IMR-90 (cell line): ENCODE measurements around the gene ZNF780A. TPM values are rescaled to one million over a fixed set of nuclear protein-coding genes. Genes with fewer than 3 reads are reported as not detected.

Experiments
- ATAC-seq: fragments of 200-7000 bp; cut with Tn5 transposase; 2 replicates; pipeline ENCODE4 v1.9.1; 2020; ENCODE audit warnings: low read depth, mild to moderate bottlenecking, moderate library complexity
- BruUV-seq: library from RNA; stranded (reverse); fragments of 400-500 nt; replicated peaks from 2 replicates; lab custom pipeline; 2021; lab: Mats Ljungman, UMichigan
- CTCF ChIA-PET: fragments of 300-600 bp; formaldehyde crosslinking; extraction: SDS; loops from one replicate; lab custom pipeline; 2021; ENCODE audit warnings: antibody characterized with exemption; lab: Yijun Ruan, JAX
- POLR2A ChIA-PET: fragments of 300-600 bp; sonication (Branson Sonifier 250); formaldehyde crosslinking; loops from one replicate; lab custom pipeline; 2022; ENCODE audit warnings: antibody characterized with exemption; ENCODE audit not compliant: unreplicated experiment; lab: Charles Lee
- DNase-seq: peaks from one replicate; pipeline ENCODE4 v3.0.0; 2013
- H2AFZ ChIP-seq: replicated peaks from 2 replicates; pipeline ENCODE3; 2013; ENCODE audit warnings: low read length, mild to moderate bottlenecking; ENCODE audit not compliant: poor library complexity
- H2AK5ac ChIP-seq: 2 replicates; pipeline ENCODE4 v1.6.1; 2013; ENCODE audit warnings: low read depth, low read length, inconsistent platforms
- H2AK9ac ChIP-seq: replicated peaks from 2 replicates; pipeline ENCODE3; 2013; ENCODE audit warnings: mild to moderate bottlenecking, low read depth, low read length, moderate library complexity; ENCODE audit not compliant: poor library complexity
- H2BK120ac ChIP-seq: 2 replicates; pipeline ENCODE4 v1.6.1; 2013; ENCODE audit warnings: low read depth, low read length, inconsistent platforms
- H2BK15ac ChIP-seq: 3 replicates; pipeline ENCODE4 v1.6.1; 2013; ENCODE audit warnings: low read depth, low read length, inconsistent platforms
- H2BK20ac ChIP-seq: 2 replicates; pipeline ENCODE4 v1.6.1; 2013; ENCODE audit warnings: low read depth, mild to moderate bottlenecking, inconsistent platforms, low read length, moderate library complexity
- H2BK5ac ChIP-seq: 2 replicates; pipeline ENCODE4 v1.6.1; 2013; ENCODE audit warnings: mild to moderate bottlenecking, low read depth, low read length, inconsistent platforms; ENCODE audit not compliant: poor library complexity, severe bottlenecking
- H3K14ac ChIP-seq: replicated peaks from 2 replicates; pipeline ENCODE4 v1.6.1; 2013; ENCODE audit warnings: low read depth, low read length, inconsistent platforms
- H3K18ac ChIP-seq: 2 replicates; pipeline ENCODE4 v1.6.1; 2013; ENCODE audit warnings: low read depth, low read length, control low read depth
- H3K23ac ChIP-seq: 2 replicates; pipeline ENCODE4 v1.6.1; 2013; ENCODE audit warnings: low read depth, low read length, inconsistent platforms
- H3K27ac ChIP-seq: 2 replicates; pipeline ENCODE4 v1.5.1; 2013; ENCODE audit warnings: mild to moderate bottlenecking, control low read depth, low read length; ENCODE audit not compliant: insufficient read depth
- H3K27me3 ChIP-seq: 2 replicates; pipeline ENCODE4 v1.6.1; 2013; ENCODE audit warnings: low read length; ENCODE audit not compliant: control insufficient read depth, insufficient read depth
- H3K36me3 ChIP-seq: 2 replicates; pipeline ENCODE4 v1.6.1; 2013; ENCODE audit warnings: low read length, mixed read lengths; ENCODE audit not compliant: control insufficient read depth, insufficient read depth
- H3K4ac ChIP-seq: 2 replicates; pipeline ENCODE4 v1.6.1; 2013; ENCODE audit warnings: low read depth, low read length, inconsistent platforms
- H3K4me1 ChIP-seq: 2 replicates; pipeline ENCODE4 v1.6.1; 2013; ENCODE audit warnings: low read length, mixed read lengths; ENCODE audit not compliant: control insufficient read depth, insufficient read depth
- H3K4me2 ChIP-seq: 2 replicates; pipeline ENCODE4 v1.6.1; 2013; ENCODE audit warnings: low read depth, mild to moderate bottlenecking, control low read depth, low read length, moderate library complexity
- H3K4me3 ChIP-seq: 2 replicates; pipeline ENCODE4 v1.5.1; 2013; ENCODE audit warnings: low read depth, mild to moderate bottlenecking, control low read depth, low read length, moderate library complexity; ENCODE audit not compliant: insufficient read depth
- H3K56ac ChIP-seq: 2 replicates; pipeline ENCODE4 v1.6.1; 2013; ENCODE audit warnings: low read length, inconsistent platforms; ENCODE audit not compliant: insufficient read depth; ENCODE audit errors: extremely low read depth
- H3K79me1 ChIP-seq, 2 experiments: 2 replicates each; pipeline ENCODE4 v1.6.1; 2013; ENCODE audit warnings: low read length in 2 of 2, inconsistent platforms in 1 of 2, low read depth in 1 of 2
- H3K9ac ChIP-seq: 2 replicates; pipeline ENCODE4 v1.6.1; 2013; ENCODE audit warnings: low read depth, low read length, control low read depth
- H3K9me1 ChIP-seq: 2 replicates; pipeline ENCODE4 v1.6.1; 2013; ENCODE audit warnings: low read length, inconsistent platforms; ENCODE audit not compliant: insufficient read depth
- H3K9me3 ChIP-seq: 2 replicates; pipeline ENCODE4 v1.6.1; 2013; ENCODE audit warnings: low read length; ENCODE audit not compliant: control insufficient read depth, insufficient read depth
- H4K20me1 ChIP-seq: 2 replicates; pipeline ENCODE4 v1.6.1; 2013; ENCODE audit warnings: low read length, inconsistent platforms; ENCODE audit not compliant: insufficient read depth
- H4K5ac ChIP-seq: 2 replicates; pipeline ENCODE4 v1.6.1; 2013; ENCODE audit warnings: mild to moderate bottlenecking, low read depth, low read length, control low read depth
- H4K8ac ChIP-seq, 2 experiments: 2 replicates each; pipeline ENCODE4 v1.6.1; 2013; ENCODE audit warnings: low read depth in 2 of 2, low read length in 2 of 2, control low read depth in 1 of 2, inconsistent platforms in 1 of 2
- H4K91ac ChIP-seq: 2 replicates; pipeline ENCODE4 v1.6.1; 2013; ENCODE audit warnings: low read depth, low read length, inconsistent platforms; ENCODE audit not compliant: insufficient read depth
- BHLHE40 ChIP-seq: fragments of 150-350 bp; IDR thresholded peaks from 2 replicates; pipeline ENCODE4 v1.6.1; 2016; ENCODE audit warnings: mild to moderate bottlenecking, low read depth, low read length
- CEBPB ChIP-seq: IDR thresholded peaks from 2 replicates; pipeline ENCODE4 v1.6.1; 2012; ENCODE audit warnings: low read depth, low read length, improper control_type of control experiment
- CHD1 ChIP-seq: IDR thresholded peaks from 2 replicates; pipeline ENCODE4 v1.6.1; 2012; ENCODE audit warnings: low read depth, low read length, improper control_type of control experiment
- CTCF ChIP-seq: conservative IDR thresholded peaks from 2 replicates; pipeline ENCODE4 v1.5.1; 2012; ENCODE audit warnings: mild to moderate bottlenecking, low read depth, low read length, improper control_type of control experiment
- FOS ChIP-seq: fragments of 150-350 bp; IDR thresholded peaks from 2 replicates; pipeline ENCODE4 v1.6.1; 2016; ENCODE audit warnings: low read depth, low read length
- MAFK ChIP-seq: IDR thresholded peaks from 2 replicates; pipeline ENCODE4 v1.6.1; 2012; ENCODE audit warnings: low read depth, low read length, improper control_type of control experiment
- MAZ ChIP-seq: IDR thresholded peaks from 2 replicates; pipeline ENCODE4 v1.6.1; 2012; ENCODE audit warnings: low read depth, mild to moderate bottlenecking, low read length, improper control_type of control experiment, moderate library complexity, borderline replicate concordance
- MXI1 ChIP-seq: IDR thresholded peaks from 2 replicates; pipeline ENCODE4 v1.6.1; 2012; ENCODE audit warnings: low read depth, mild to moderate bottlenecking, low read length, moderate library complexity, borderline replicate concordance
- NFE2L2 ChIP-seq: fragments of 150-350 bp; IDR thresholded peaks from 2 replicates; pipeline ENCODE4 v1.6.1; 2016; ENCODE audit warnings: low read depth, mild to moderate bottlenecking, low read length
- POLR2A ChIP-seq: IDR thresholded peaks from 2 replicates; pipeline ENCODE4 v1.6.1; 2012; ENCODE audit warnings: mild to moderate bottlenecking, low read depth, low read length
- RAD21 ChIP-seq: IDR thresholded peaks from 2 replicates; pipeline ENCODE4 v1.6.1; 2012; ENCODE audit warnings: low read length, improper control_type of control experiment
- RCOR1 ChIP-seq: IDR thresholded peaks from 2 replicates; pipeline ENCODE4 v1.6.1; 2012; ENCODE audit warnings: mild to moderate bottlenecking, low read length, improper control_type of control experiment; ENCODE audit not compliant: insufficient replicate concordance
- RFX5 ChIP-seq: IDR thresholded peaks from 2 replicates; pipeline ENCODE4 v1.8.0; 2012; ENCODE audit warnings: low read depth, mild to moderate bottlenecking, low read length, moderate library complexity
- SMC3 ChIP-seq: fragments of 150-350 bp; IDR thresholded peaks from 2 replicates; pipeline ENCODE4 v1.6.1; 2016; ENCODE audit warnings: low read depth, mild to moderate bottlenecking, antibody characterized with exemption, low read length, moderate library complexity
- USF2 ChIP-seq: fragments of 150-350 bp; IDR thresholded peaks from 2 replicates; pipeline ENCODE4 v1.6.1; 2017; ENCODE audit warnings: mild to moderate bottlenecking, antibody characterized with exemption, low read length, low read depth
- WGBS, 2 experiments: methylation state at CpG; one replicate each; pipeline versions ENCODE4 v1.1.5 to v1.1.7; 2013; ENCODE audit warnings: missing lambda C conversion rate in 2 of 2; ENCODE audit not compliant: insufficient read length in 1 of 2; ENCODE audit errors: extremely low coverage in 2 of 2; 5-methylcytosine and 5-hydroxymethylcytosine counted together
- dilution Hi-C: fragments of 300-500 bp; cut with HindIII; formaldehyde crosslinking; loops from one replicate; pipeline ENCODE4 v1.14.3; 2018; ENCODE audit warnings: low sequenced_read_pairs; ENCODE audit not compliant: unreplicated experiment
- in situ Hi-C: fragments of 300-500 bp; cut with MboI; formaldehyde crosslinking; loops from 3 replicates; pipeline ENCODE4 v1.14.3; 2019; ENCODE audit warnings: low sequenced_read_pairs, inconsistent platforms, mixed read lengths
- intact Hi-C: fragments of 100-400 bp; cut with micrococcal nuclease; formaldehyde crosslinking; loops from 2 replicates; pipeline ENCODE4 v1.10.0; 2022
- polyA plus RNA-seq, 3 experiments: library from polyadenylated mRNA; depleted of rRNA; stranded (reverse); fragments of >200 nt; gene quantifications; 2 replicates each; pipeline ENCODE4 v1.2.3, GENCODE V29; 2012; ENCODE audit warnings: low replicate concordance in 1 of 3
- total RNA-seq: library from RNA; depleted of rRNA; stranded (reverse); fragments of >200 nt; gene quantifications from 2 replicates; pipeline ENCODE4 v1.2.3, GENCODE V29; 2012
- TF ChIP-seq, protein P1 (sequence below): fragments of 150-350 bp; IDR thresholded peaks from 2 replicates; pipeline ENCODE4 v1.6.1; 2016; ENCODE audit warnings: low read depth, mild to moderate bottlenecking, low read length, moderate library complexity, borderline replicate concordance

ZNF780A gene
- total and polyA plus RNA-seq, 2 of the 4 experiments (the other 2 are of a cell fraction), result 6.2 to 17.0 TPM

DNA sequence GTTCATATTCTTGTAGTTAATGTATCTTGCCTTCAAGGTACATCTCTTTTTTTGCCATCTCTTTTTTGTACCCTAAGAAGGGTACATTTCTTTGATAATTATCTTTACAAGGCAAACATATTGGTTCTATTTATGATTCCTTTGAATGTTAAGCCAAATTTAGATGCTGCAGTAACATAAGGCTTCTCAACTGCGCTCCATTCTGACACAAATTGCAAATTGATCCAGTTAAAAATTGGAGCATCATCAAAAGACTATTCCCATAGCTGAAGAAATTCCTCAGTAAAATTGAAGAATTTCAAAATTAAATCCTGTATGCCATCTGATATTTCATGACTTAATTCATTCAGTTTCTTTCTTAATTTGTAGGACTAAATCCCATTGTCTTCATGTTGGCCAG, 2.7 kb upstream of the ZNF780A start:
- no peaks in the 10 kb centered on the region for H3K36me3 ChIP-seq
- H3K4ac ChIP-seq, result no peak overlapping the region
- H3K9me3 ChIP-seq, result no peaks in the 10 kb centered on the region
- no peaks in the 10 kb centered on the region; the same call in 1 of the 2 replicates for H3K9me1 ChIP-seq
- no peak overlapping the region for H4K91ac ChIP-seq
- in situ Hi-C loops, result no loop called here
- no peak overlapping the region for H2BK20ac ChIP-seq
- no TSS peak for BruUV-seq
- H4K8ac ChIP-seq, result no peak overlapping the region
- H3K23ac ChIP-seq, result no peak overlapping the region
- no peaks in the 10 kb centered on the region for H3K27me3 ChIP-seq
- no peaks in the 10 kb centered on the region for H4K20me1 ChIP-seq
- H3K4me1 ChIP-seq, result no peaks in the 10 kb centered on the region
- no peak overlapping the region for H3K18ac ChIP-seq
- H3K79me1 ChIP-seq, result peaks cover 10 to 20% of the 10 kb centered on the region in 2 experiments; a peak in 3 of 4 replicates
- no peak overlapping the region for H3K14ac ChIP-seq
- TF ChIP-seq BHLHE40, result no peak
- TF ChIP-seq RAD21, result no peak
- TF ChIP-seq SMC3, result no peak
- no peak for TF ChIP-seq FOS
- no peak for TF ChIP-seq RCOR1
- no peak for TF ChIP-seq MAZ
- TF ChIP-seq POLR2A, result no peak
- TF ChIP-seq MAFK, result no peak
- TF ChIP-seq CEBPB, result no peak
- TF ChIP-seq RFX5, result no peak
- TF ChIP-seq MXI1, result no peak
- TF ChIP-seq USF2, result no peak
- TF ChIP-seq CHD1, result no peak
- TF ChIP-seq CTCF, result no peak
- TF ChIP-seq, protein P1, sequence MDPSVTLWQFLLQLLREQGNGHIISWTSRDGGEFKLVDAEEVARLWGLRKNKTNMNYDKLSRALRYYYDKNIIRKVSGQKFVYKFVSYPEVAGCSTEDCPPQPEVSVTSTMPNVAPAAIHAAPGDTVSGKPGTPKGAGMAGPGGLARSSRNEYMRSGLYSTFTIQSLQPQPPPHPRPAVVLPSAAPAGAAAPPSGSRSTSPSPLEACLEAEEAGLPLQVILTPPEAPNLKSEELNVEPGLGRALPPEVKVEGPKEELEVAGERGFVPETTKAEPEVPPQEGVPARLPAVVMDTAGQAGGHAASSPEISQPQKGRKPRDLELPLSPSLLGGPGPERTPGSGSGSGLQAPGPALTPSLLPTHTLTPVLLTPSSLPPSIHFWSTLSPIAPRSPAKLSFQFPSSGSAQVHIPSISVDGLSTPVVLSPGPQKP, result no peak
- no peak for TF ChIP-seq NFE2L2
- no peak overlapping the region for H2AFZ ChIP-seq
- POLR2A ChIA-PET, result interaction anchor here (0.7 kb wide), 1 partner anchor 248 kb away, joined by 4 read pairs; no protein-coding TSS in a partner anchor
- no peak overlapping the region for H4K5ac ChIP-seq
- H3K4me2 ChIP-seq, result no peak overlapping the region
- WGBS, 2 experiments, result no CpG with 5 or more reads among the region's 1 CpG
- CTCF ChIA-PET, result no interaction called here
- H2BK5ac ChIP-seq, result no peak overlapping the region
- H3K27ac ChIP-seq, result no peak overlapping the region
- H2AK9ac ChIP-seq, result no peak overlapping the region
- dilution Hi-C loops, result no loop called here
- H3K4me3 ChIP-seq, result no peak overlapping the region
- H3K9ac ChIP-seq, result no peak overlapping the region
- ATAC-seq (no peak), DNase-seq (no peak)
- intact Hi-C loops, result no loop called here
- H2BK15ac ChIP-seq, result no peak overlapping the region
- H2AK5ac ChIP-seq, result no peak overlapping the region
- no peak overlapping the region for H2BK120ac ChIP-seq
- no peak overlapping the region for H3K56ac ChIP-seq
